Measurements from ENCODE around the gene SLC7A4. TPM values are rescaled to one million over a fixed set of nuclear protein-coding genes. Genes with fewer than 3 reads are reported as not detected.

SLC7A4 gene
- polyA plus RNA-seq, 1 donor from 2014 or later: not detected

DNA sequence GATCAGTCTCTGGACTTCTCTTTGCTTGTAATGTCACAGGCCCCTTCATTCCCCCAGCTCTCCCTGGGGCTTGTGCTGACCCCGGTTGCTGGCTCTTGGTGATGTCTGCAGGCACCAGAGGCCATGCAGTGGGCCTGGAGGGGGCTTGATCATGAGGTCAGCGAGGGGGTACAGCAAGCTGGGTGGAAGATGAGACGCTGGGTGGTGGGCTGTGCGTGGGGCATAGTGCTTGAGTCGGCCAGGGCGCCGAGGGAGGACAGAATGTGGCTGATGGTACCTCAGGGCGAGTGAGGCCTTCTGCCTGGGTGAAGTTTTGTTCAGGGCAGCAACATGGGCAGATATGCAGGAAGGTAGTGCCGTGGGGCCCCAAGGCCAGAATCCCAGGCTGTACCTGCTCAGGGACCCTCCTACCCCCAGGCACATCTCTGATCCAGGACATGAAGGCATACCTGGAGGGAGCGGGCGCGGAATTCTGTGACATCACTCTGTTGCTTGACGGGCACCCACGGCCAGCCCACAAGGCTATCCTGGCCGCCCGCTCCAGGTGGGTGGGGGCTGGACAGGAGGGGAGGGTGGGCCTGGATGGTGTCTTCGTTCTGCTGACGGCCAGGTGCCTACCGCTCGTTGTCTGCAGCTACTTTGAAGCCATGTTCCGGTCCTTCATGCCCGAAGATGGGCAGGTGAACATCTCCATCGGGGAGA lies 36.9 kb downstream of the SLC7A4 start:
- H3K9me3 ChIP-seq (ENCODE audit: low read length): no peaks in the 10 kb centered on the region
- no peaks in the 10 kb centered on the region for H3K36me3 ChIP-seq (ENCODE audit: insufficient read depth, low read length)
- H3K27ac ChIP-seq (ENCODE audit: low read length): no peak overlapping the region
- H3K9ac ChIP-seq (ENCODE audit: low read length): no peak overlapping the region
- H3K9me2 ChIP-seq (ENCODE audit: insufficient read depth, low read length): no peaks in the 10 kb centered on the region
- H3K27me3 ChIP-seq (ENCODE audit: insufficient read depth, low read depth, low read length): no peaks in the 10 kb centered on the region
- no peak overlapping the region for H3K4me3 ChIP-seq (ENCODE audit: low read length)
- TF ChIP-seq EZH2 (IDR thresholded peaks at IDR 0.05; ENCODE audit: borderline replicate concordance, insufficient read depth, low read length, poor library complexity, severe bottlenecking): no peak
- TF ChIP-seq REST (IDR thresholded peaks at IDR 0.05; ENCODE audit: borderline replicate concordance): no peak
- TF ChIP-seq CTCF (IDR thresholded peaks at IDR 0.05; ENCODE audit: poor library complexity, severe bottlenecking): no peak
- no peak for TF ChIP-seq SMC3 (conservative IDR thresholded peaks at IDR 0.05; ENCODE audit: poor library complexity)
- no peak for TF ChIP-seq MXI1 (conservative IDR thresholded peaks at IDR 0.05; ENCODE audit: poor library complexity, severe bottlenecking)
- TF ChIP-seq EP300 (conservative IDR thresholded peaks at IDR 0.05; ENCODE audit: poor library complexity, severe bottlenecking): no peak
- TF ChIP-seq POLR2AphosphoS5 (IDR thresholded peaks at IDR 0.05): no peak
- no peak for TF ChIP-seq TAF1 (IDR thresholded peaks at IDR 0.05; ENCODE audit: low read depth)
- TF ChIP-seq RAD21 (conservative IDR thresholded peaks at IDR 0.05): no peak
- no peaks in the 10 kb centered on the region for H3F3A ChIP-seq (ENCODE audit: insufficient read depth, low read length, poor library complexity, severe bottlenecking)
- no peak overlapping the region for H3K4me2 ChIP-seq (ENCODE audit: low read length)
- H2AFZ ChIP-seq (ENCODE audit: low read depth, low read length): no peak overlapping the region
- no peaks in the 10 kb centered on the region for H4K20me1 ChIP-seq (ENCODE audit: insufficient read depth)
- H3K79me2 ChIP-seq (replicated peaks; ENCODE audit: insufficient read depth, low read length): peaks cover 2% of the 10 kb centered on the region

GRCh38 chr22:20994902-20995241 lies 37.5 kb downstream of the SLC7A4 start:
- no peak overlapping the region for H3K4me3 ChIP-seq (ENCODE audit: low read length)
- no peaks in the 10 kb centered on the region for H3K79me2 ChIP-seq (replicated peaks; ENCODE audit: insufficient read depth, low read length)
- no peaks in the 10 kb centered on the region for H3K9me3 ChIP-seq (ENCODE audit: low read length)
- H4K20me1 ChIP-seq (ENCODE audit: insufficient read depth): no peaks in the 10 kb centered on the region
- H3K9ac ChIP-seq (ENCODE audit: low read length): no peak overlapping the region
- no peak overlapping the region for H2AFZ ChIP-seq (ENCODE audit: low read depth, low read length)
- no peaks in the 10 kb centered on the region for H3F3A ChIP-seq (ENCODE audit: insufficient read depth, low read length, poor library complexity, severe bottlenecking)
- H3K27me3 ChIP-seq (ENCODE audit: insufficient read depth, low read depth, low read length): no peaks in the 10 kb centered on the region
- no peak overlapping the region for H3K27ac ChIP-seq (ENCODE audit: low read length)
- H3K9me2 ChIP-seq (ENCODE audit: insufficient read depth, low read length): no peaks in the 10 kb centered on the region
- H3K36me3 ChIP-seq (ENCODE audit: insufficient read depth, low read length): no peaks in the 10 kb centered on the region
- TF ChIP-seq CTCF (IDR thresholded peaks at IDR 0.05; ENCODE audit: poor library complexity, severe bottlenecking) (no peak), REST (IDR thresholded peaks at IDR 0.05; ENCODE audit: borderline replicate concordance) (no peak), MXI1 (conservative IDR thresholded peaks at IDR 0.05; ENCODE audit: poor library complexity, severe bottlenecking) (no peak), SMC3 (conservative IDR thresholded peaks at IDR 0.05; ENCODE audit: poor library complexity) (no peak), EZH2 (IDR thresholded peaks at IDR 0.05; ENCODE audit: borderline replicate concordance, insufficient read depth, low read length, poor library complexity, severe bottlenecking) (no peak), TAF1 (IDR thresholded peaks at IDR 0.05; ENCODE audit: low read depth) (no peak), RAD21 (conservative IDR thresholded peaks at IDR 0.05) (no peak), EP300 (conservative IDR thresholded peaks at IDR 0.05; ENCODE audit: poor library complexity, severe bottlenecking) (no peak), POLR2AphosphoS5 (IDR thresholded peaks at IDR 0.05) (no peak)
- no peak overlapping the region for H3K4me2 ChIP-seq (ENCODE audit: low read length)
